ACHN (cell line): Measurements from ENCODE around the gene ANK2.

ENCODE experiments used
- DNase-seq: peaks from one replicate; pipeline ENCODE4 v3.0.0-alpha.2; 2015
- in situ Hi-C: cut with HindIII; loops from 2 replicates; pipeline ENCODE4 v1.10.0; 2017; ENCODE audit warnings: low sequenced_read_pairs, low pct_ligation_motif_present, low pct_unique_long_range_greater_than_20kb

The ANK2 gene

GRCh38 chr4:113349430-113349829, 300.0 kb downstream of the ANK2 start:
- in situ Hi-C loops, result no loop called here
- DNase-seq, result no peak

GRCh38 chr4:113350576-113350975, 301.1 kb downstream of the ANK2 start:
- no peak for DNase-seq
- in situ Hi-C loops, result no loop called here

DNA sequence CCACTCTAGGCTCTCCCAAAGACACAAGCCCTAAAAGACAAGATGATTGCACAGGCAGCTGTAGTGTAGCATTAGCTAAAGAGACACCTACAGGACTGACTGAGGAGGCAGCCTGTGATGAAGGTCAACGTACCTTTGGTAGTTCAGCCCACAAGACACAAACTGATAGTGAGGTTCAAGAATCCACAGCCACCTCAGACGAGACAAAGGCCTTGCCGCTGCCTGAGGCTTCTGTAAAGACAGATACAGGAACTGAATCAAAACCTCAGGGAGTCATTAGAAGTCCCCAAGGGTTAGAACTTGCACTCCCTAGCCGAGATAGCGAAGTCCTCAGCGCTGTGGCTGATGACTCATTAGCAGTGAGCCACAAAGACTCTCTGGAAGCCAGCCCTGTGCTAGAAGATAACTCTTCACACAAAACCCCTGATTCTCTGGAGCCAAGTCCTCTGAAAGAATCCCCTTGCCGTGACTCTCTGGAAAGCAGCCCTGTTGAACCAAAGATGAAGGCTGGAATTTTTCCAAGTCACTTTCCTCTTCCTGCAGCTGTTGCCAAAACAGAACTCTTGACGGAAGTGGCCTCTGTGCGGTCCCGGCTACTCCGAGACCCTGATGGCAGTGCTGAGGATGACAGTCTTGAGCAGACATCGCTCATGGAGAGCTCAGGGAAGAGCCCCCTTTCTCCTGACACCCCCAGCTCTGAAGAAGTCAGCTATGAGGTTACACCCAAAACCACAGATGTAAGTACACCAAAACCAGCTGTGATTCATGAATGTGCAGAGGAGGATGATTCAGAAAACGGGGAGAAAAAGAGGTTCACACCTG, 306.3 kb downstream of the ANK2 start:
- in situ Hi-C loops, result no loop called here
- DNase-seq, result peak; percentile 58

DNA sequence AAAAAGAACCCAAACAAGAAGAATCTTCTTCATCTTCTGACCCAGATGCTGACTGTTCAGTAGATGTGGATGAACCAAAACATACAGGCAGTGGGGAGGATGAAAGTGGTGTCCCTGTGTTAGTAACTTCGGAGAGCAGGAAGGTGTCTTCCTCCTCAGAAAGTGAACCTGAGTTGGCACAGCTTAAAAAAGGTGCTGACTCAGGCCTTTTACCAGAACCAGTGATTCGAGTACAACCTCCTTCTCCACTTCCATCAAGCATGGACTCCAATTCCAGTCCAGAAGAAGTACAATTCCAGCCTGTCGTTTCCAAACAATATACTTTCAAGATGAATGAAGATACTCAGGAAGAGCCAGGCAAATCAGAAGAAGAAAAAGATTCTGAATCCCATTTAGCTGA, 307.0 kb downstream of the ANK2 start:
- in situ Hi-C loops, result no loop called here
- no peak for DNase-seq

- no peak for DNase-seq
- in situ Hi-C loops, result no loop called here
Observed at GRCh38 chr4:113358784-113359183, 309.3 kb downstream of the ANK2 start.

GRCh38 chr4:113365377-113365776, 315.9 kb downstream of the ANK2 start:
- in situ Hi-C loops, result no loop called here

GRCh38 chr4:113368056-113368455, 318.6 kb downstream of the ANK2 start:
- no peak for DNase-seq
- in situ Hi-C loops, result no loop called here

More at GRCh38 chr4:113365377-113365776, 315.9 kb downstream of the ANK2 start:
- DNase-seq, result no peak

DNA sequence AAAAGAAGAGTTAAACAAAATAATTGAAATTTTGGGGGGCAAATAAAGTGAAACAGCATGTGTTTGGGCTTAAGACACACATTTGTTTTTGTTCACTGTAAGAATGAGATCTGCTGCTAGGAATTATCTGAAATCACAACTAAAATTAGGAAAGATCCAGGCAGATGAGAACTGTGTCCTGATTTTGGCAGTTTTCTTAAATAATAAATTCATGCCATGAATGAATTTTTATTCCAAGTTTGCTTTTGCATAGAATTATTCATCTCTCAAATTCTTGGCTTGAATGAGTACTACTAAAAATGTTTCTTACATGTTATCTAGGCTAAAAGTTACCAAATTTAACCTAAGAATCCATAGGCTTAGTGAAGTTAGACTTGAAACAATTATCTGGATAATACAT, 321.7 kb downstream of the ANK2 start:
- no peak for DNase-seq
- in situ Hi-C loops, result no loop called here

- in situ Hi-C loops, result no loop called here
- no peak for DNase-seq
Observed at GRCh38 chr4:113375964-113376666, 326.7 kb downstream of the ANK2 start.

- in situ Hi-C loops, result no loop called here
- no peak for DNase-seq
Observed at GRCh38 chr4:113378836-113379235, 329.4 kb downstream of the ANK2 start.

- in situ Hi-C loops, result no loop called here
- no peak for DNase-seq
Observed at GRCh38 chr4:113382704-113383103, 333.3 kb downstream of the ANK2 start.

GRCh38 chr4:113383111-113383785, 333.8 kb downstream of the ANK2 start:
- DNase-seq, result no peak
- in situ Hi-C loops, result no loop called here

- in situ Hi-C loops, result no loop called here
- DNase-seq, result no peak
Observed at GRCh38 chr4:113384600-113384999, 335.1 kb downstream of the ANK2 start.

DNA sequence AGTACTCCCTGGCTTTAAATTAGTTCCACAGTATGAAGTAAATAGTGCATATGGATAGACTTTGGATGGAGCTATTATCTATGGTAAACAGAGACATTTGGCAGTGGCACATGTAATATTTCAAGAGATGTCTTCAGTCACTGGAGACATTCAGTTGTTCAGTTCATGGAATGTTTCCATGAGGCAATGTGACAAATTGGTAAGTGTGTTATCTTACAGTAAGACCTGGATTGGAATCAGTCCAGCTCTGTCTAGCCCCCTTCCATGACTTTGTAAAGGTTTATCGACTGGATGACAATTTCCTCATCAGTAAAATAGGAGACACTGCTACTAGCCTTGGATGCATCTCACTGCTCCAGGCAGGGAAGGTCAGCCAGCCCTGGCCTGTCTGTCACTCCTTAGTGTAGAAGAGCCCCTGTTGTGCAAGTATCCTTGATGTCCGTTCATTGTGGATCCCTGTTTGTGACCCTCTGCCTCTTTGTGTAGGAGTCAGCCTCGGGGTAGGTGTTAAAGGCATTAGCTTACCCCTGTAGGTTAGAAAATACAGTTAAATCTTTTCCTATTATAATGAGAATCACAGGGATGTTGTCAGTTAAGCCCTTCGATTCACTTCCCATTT, 335.9 kb downstream of the ANK2 start:
- in situ Hi-C loops, result no loop called here
- DNase-seq, result no peak

DNA sequence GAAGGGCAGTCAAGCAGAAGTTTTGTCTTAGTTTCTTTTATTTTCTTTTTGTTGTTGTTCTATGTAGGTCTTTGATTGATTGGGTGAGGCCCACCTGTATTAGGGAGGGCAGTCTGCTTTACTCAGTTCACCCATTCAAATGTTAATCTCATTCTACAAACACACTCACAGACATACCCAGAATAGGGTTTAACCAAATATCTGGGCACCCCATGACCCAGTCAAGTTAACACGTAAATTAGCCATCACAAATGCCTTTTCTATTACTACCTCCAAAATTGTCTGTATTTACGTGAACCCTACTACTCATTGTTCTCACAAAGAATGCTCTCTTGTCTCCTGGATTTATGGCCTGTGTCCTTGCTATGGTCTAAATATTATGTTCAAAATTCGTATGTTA, 339.7 kb downstream of the ANK2 start:
- DNase-seq, result no peak
- in situ Hi-C loops, result no loop called here

DNA sequence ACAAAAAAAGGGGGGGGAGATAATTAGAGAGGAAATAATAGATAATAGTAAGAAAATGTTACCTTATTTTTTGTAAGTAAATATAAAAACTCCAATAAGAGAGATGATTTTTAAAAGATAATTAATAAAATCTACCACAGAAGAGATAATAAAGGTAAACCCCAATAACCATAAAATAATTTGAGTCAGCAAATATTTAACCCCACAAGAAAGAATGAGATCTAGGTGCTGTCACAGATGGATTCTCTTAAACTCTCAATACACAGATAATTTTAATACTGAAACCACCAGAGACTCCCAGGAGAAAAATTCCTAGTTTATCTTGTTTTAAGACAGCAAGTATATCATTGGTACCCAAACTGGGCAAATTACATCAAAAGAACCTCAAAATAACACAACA, 341.4 kb downstream of the ANK2 start:
- no peak for DNase-seq
- in situ Hi-C loops, result no loop called here

GRCh38 chr4:113394108-113394729, 344.8 kb downstream of the ANK2 start:
- DNase-seq, result no peak
- in situ Hi-C loops, result no loop called here

DNA sequence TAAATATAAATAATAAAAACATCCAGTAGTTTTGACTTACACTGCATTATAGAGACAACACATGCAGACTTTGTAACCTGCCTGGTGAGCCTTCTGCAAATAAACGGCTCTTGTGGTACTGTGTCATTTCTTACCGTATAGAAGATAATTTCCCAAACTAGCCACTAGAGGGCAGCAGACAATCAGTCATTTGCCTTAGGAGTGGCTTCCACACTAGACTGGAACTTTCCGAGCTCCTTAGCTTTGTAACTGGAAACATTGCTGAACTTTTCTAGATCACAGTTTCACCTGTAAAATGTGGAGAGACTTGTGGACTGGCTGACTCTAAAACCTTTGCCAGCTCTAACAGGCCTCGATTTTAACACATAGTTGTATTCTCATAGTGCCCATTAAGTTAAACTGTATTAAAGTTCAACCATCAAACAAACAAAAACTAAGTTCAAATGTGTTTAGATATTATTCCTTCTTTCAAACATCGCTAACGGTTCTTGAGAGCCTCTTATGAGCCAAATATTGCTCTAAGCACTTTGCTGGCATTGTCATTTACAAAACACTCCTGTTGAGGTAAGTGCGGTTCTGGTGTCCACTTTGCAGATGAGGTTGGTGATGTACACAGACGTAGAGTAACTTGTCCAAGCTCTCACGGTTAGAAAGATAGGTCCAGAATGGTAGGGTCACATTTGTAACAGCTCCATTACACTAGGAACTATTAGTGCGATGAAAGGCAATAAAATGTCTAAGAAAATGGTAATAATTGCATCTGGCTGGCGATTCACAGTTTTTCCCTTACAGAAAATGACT, 345.5 kb downstream of the ANK2 start:
- peak; percentile 84 for DNase-seq
- in situ Hi-C loops, result no loop called here
